ENCODE data around the gene ADAM30.
A peak's percentile ranks its signal among the peaks of the same experiment; 100 is the strongest.

ADAM30 gene

DNA sequence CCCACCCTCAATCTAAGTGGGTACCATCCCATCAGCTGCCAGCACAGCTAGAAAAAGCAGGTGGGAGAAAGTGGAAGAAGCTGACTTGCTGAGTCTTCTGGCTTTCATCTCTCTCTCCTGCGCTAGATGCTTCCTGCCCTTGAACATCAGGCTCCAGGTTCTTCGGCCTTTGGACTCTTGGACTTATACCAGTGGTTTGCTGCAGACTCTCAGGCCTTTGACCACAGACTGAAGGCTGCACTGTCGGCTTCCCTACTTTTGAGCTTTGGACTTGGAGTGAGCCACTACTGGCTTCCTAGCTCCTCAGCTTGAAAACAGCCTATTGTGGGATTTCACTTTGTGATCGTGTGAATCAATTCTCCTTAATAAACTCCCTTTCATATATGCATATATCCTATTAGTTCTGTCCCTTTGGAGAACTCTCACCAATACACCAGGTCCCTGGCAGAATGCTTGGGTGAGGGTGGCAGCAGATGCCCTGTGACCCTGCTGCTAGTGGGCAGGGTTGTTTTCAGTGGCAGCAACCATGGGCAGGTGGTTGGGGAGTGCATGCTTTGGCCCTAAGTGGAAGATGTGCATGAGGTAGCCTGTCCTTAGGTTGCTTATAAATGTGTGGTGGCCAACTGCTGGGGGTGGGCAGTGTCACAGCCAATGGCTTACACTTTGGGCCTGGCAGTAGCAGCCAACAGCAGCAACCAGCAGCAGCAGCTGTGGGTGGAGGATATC, 10.8 kb upstream of the ADAM30 start:
- no peak for DNase-seq

DNA sequence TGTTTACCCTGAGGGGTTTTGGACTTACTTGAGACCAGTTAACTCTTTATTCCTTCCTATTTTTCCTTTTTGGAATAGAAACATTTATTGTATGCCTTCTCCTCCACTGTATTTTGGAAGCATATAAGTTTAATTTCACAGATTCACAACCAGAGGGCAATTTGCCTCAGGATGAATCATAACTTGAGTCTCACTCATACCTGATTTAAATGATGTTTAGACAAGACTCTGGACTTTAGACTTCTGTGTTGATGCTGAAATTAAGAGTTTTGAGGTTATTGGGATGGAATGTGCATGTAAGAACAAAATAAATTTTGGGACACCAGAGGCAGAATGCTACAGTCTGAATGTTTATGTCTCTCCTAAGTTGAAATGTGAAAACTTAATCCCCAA, 7.1 kb upstream of the ADAM30 start:
- DNase-seq, result no peak

DNA sequence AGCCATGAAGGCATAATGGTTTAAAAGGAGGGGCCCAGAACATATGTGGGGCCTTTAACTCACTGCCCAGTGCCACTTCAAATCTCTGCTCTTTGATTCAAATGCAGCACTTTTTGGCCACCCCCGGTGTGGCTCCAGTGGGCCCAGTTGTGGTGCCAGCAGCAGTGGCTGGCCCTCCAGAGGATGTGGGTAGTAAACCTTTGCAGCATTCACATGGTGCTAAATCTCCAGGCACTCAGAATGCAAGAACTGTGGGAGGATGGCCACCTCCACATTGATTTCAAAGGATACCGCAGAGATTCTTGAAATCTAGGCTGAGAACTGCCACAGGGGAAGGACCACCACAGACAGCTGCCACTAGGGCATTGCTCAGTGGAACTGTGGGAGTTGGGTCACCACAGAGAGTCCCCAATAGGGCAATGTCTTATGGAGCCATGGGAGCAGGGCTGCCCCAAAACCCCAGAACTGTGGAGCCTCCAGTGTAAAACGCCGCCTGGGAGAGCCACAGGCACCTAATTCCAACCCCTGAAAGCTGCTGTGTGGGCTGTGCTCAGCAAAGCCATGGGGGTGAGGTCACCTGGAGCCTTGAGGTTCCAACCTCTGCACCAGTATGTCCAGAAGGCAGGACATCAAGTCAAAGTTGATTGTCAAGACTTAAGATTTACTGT, 6.6 kb upstream of the ADAM30 start:
- no peak for DNase-seq

DNA sequence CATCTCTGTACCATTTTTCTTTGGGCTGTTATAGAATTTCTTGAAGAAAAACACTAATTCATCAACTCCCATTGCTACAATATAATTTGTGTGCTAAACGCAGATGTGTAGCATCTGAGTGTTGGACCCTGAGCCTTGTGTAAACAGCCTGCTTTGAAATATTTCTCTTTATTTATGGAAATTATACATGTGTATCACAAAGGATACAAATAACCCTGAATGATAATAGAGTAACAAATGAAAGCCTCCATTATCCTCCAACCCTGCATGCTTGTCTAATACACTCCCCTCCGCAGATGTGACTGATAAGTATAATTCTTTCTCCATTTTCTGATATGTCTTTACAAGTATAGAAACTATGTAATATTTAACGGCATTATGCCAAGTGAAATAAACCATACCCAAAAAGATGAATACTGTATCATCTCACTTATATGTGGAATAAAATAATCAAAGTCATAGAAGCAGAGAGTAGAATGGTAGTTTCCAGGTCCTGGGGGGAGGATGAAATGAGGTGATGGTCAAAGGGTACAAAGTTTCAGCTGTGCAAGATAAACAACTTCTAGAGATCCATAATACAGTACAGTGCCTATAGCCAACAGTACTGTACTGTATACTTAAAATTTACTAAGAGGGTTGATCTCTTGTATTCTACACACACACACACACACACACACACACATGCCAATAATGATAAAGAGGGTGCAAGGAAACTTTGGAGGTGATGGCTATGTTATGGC, 2.8 kb upstream of the ADAM30 start:
- no peak for DNase-seq

DNA sequence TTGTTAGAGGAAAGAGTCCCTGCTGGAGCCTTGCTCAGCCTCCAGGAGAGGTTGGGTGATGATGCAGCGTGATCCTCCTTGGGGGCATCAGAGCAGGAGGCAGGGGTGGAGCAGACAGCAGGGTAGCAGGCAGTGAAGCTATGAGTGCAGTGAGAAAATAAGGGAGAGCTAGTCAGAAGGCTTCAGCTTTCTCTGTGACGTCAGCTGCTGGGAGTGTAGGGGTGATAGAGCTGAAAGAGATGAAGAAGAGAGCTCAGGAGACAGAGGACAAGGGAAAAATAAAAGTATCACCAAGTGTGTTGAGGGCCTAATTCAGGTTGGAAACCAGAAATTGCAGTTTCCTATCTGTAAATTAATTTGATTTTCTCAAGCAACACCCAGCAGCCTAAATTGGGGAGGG, 2.2 kb upstream of the ADAM30 start:
- no peak for DNase-seq

GRCh38 chr1:119895102-119895501, 1.2 kb downstream of the ADAM30 start:
- DNase-seq, result no peak

GRCh38 chr1:119893827-119894700, 2.3 kb downstream of the ADAM30 start:
- DNase-seq, result no peak

DNA sequence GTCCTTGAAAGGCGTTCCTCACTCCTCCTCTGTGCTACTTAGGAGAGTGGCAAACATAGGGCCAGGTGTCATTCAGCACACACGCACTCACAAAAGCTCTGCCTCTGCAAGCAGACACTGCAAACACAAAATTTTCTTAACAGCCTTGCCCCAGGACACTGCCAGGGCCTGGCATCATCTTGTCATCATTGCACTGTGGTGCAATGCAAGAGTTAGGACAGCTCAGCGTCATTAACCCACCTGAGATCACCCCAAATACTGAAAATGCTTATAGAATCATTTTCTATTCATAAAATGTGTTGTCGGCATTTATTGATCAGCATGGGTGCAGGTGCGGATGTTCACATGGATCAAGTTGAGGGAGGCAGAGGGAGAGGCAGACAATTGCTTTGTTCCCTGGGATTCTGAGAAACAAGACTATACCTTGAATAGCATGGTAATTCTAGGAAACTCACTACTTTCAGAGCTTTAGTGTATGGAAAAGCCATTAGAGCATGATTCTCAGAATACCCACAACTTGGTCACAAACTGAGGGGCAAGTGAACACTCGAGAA, 3.0 kb downstream of the ADAM30 start:
- no peak for DNase-seq

- DNase-seq, result no peak
Observed at GRCh38 chr1:119891386-119891785, 4.9 kb downstream of the ADAM30 start.

DNA sequence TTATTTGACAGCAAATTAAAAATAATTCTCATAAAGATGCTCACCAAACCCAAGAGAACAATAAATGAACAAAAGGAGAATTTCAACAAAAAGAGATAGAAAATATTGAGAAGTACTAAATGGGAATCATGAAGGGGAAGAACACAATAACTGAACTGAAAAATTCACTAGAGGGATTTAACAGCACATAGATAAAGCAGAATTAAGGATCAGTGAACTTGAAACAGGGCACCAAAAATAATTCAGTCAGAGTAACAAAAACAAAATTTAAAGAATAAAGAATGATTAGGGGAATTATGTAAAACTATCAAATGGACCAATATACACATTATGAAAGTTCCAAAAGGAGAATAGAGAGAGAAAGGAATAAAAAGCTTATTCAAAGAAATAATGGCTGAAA, 7.8 kb downstream of the ADAM30 start:
- no peak for DNase-seq

DNA sequence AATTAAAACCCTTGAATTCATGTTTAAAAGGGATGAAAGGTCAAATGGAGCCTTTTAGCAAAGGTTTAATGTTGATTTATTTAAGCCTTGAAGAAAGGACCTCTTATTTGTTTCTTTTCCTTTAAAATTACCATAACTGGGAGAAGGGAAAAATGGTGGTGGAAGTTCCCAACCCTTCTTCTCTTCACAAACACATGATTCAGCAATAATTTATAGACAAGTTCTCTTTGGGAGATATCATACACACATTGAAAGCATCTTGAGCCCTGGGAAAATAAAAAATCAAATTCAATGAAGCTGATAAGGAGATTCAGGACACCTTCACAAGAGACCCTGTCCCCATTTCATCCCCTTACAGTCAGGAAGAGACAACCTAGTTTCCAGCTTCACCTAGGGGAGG, 8.9 kb downstream of the ADAM30 start:
- no peak for DNase-seq

- DNase-seq, result no peak
Observed at GRCh38 chr1:119885903-119886783, 10.2 kb downstream of the ADAM30 start.

DNA sequence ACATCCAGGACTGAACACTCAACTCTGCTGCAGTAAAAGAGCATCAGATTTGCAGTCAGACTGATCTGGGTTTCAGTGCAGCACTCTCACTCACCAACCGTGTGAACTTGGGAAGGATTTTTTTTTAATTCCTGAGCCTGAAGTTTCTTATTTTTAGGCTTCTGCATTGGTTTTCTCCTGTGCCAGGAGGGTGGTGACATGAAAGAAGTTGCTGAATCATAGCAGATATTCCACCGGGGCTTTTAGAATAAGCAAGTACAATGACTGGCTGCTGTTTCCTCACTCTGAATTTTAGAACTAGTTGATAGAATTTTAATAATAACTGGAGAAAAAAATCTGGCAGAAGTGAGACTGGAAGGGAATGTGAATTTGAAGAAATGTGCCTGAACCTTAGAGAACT, 11.6 kb downstream of the ADAM30 start:
- no peak for DNase-seq

- no peak for DNase-seq
Observed at GRCh38 chr1:119883826-119884225, 12.5 kb downstream of the ADAM30 start.

DNA sequence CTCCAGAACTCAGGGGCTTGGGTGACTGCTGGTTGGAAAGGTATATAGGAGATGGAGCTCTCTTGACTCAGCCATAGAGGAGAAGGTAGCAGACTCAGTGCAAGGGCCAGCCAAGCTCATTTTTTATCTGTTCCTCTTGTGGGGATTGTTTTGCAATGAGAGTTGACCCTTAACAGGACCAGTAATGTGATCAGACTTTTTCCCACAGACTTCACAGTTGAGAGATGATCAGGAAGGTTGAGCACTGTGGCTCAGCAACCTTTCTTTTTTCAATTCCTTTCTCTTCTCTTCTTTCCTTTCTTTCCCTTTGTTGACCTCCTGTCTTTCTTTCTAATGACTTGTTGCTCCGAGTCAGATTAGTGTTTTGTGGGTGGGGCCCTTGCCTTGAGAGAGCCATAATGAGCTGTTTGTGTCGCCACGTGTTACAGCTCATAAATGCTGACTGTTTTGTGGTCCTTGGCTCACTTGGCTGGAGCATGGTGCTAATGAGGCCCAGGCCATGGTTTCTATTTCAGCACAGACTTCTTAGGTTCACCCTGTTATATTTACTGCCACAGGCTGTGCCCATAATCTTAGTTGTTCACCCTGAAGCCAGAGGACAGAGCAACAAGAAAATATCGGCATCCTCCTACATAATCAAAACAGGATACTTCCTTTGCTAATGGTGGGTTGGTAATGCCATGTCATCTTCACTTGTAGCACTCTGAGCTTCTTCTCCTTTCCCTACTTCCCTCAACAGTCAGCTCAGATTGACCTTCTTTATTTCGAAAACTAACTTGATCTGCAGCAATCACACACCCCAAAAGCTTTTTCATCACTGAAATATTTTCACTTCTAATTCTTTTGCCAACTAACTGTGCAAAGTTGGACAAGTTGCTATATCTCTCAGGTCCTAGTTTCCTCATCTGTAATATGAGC, 13.9 kb downstream of the ADAM30 start:
- DNase-seq, result no peak

GRCh38 chr1:119879510-119880434, 16.5 kb downstream of the ADAM30 start:
- no peak for DNase-seq

- DNase-seq, result peak; percentile 74
Observed at GRCh38 chr1:119878171-119878570, 18.1 kb downstream of the ADAM30 start.

GRCh38 chr1:119874186-119874585, 22.1 kb downstream of the ADAM30 start:
- DNase-seq, result no peak
